ENCODE measurements around the gene SEC24B. TPM values are rescaled to one million over a fixed set of nuclear protein-coding genes. Genes with fewer than 3 reads are reported as not detected.

SEC24B gene
- total and polyA plus RNA-seq, 2 experiments from 2014 or later: 9.4 to 32.8 TPM

GRCh38 chr4:109472343-109472761 lies 38.7 kb downstream of the SEC24B start:
- Histone ChIP-seq H3K27me3 (ENCODE audit: insufficient read depth) (no peaks in the 10 kb centered on the region), H3F3A (replicated peaks; ENCODE audit: low read depth) (no peaks in the 10 kb centered on the region), H3K4me1 (ENCODE audit: insufficient read depth) (peaks cover 3% of the 10 kb centered on the region; the same call in 1 of the 2 replicates), H3K9me2 (ENCODE audit: insufficient read depth) (no peaks in the 10 kb centered on the region), H3K4me3 (no peak overlapping the region), H3K79me2 (replicated peaks; ENCODE audit: insufficient read depth) (peaks cover 90% of the 10 kb centered on the region), H3K36me3 (ENCODE audit: insufficient read depth) (no peaks in the 10 kb centered on the region), H3K4me2 (no peak overlapping the region), H4K20me1 (replicated peaks; ENCODE audit: insufficient read depth) (peaks cover 10% of the 10 kb centered on the region; the same call in 1 of the 2 replicates), H2AFZ (no peak overlapping the region), H3K27ac (ENCODE audit: low read depth) (no peak overlapping the region)
- Mint-ChIP-seq H3K27ac (peak overlapping the region; percentile 10), H3K27me3 (ENCODE audit: insufficient read depth, low read depth, poor library complexity) (no peaks in the 10 kb centered on the region), H3K9me3 (no peaks in the 10 kb centered on the region), H3K4me1 (no peaks in the 10 kb centered on the region), H3K4me3 (no peak overlapping the region), H3K36me3 (ENCODE audit: low read depth) (peaks cover 18% of the 10 kb centered on the region; the same call in 2 of the 3 replicates)
- no peak for TF ChIP-seq ZNF462 (CRISPR knock-in tag; IDR thresholded peaks at IDR 0.05)
- ATAC-seq (no peak), DNase-seq (ENCODE audit: low spot score) (no peak)

- no peak overlapping the region for H2AFZ ChIP-seq
- no peaks in the 10 kb centered on the region; the same call in 1 of the 2 replicates for H3K36me3 ChIP-seq (ENCODE audit: insufficient read depth)
- ATAC-seq: no peak
- Mint-ChIP-seq H3K9me3 (no peaks in the 10 kb centered on the region), H3K36me3 (ENCODE audit: low read depth) (peaks cover 18% of the 10 kb centered on the region; the same call in 2 of the 3 replicates), H3K27me3 (ENCODE audit: insufficient read depth, low read depth, poor library complexity) (no peaks in the 10 kb centered on the region), H3K4me1 (no peaks in the 10 kb centered on the region), H3K27ac (no peak overlapping the region), H3K4me3 (no peak overlapping the region)
- H3K79me2 ChIP-seq (replicated peaks; ENCODE audit: insufficient read depth): peaks cover 90% of the 10 kb centered on the region
- no peak for DNase-seq (ENCODE audit: low spot score)
- H3K4me2 ChIP-seq: no peak overlapping the region
- no peak overlapping the region; the same call in 1 of the 2 replicates for H3K27ac ChIP-seq (ENCODE audit: low read depth)
- peaks cover 16% of the 10 kb centered on the region; the same call in 1 of the 2 replicates for H4K20me1 ChIP-seq (replicated peaks; ENCODE audit: insufficient read depth)
- H3K9me2 ChIP-seq (ENCODE audit: insufficient read depth): no peaks in the 10 kb centered on the region
- H3K4me3 ChIP-seq: no peak overlapping the region
- H3F3A ChIP-seq (replicated peaks; ENCODE audit: low read depth): no peaks in the 10 kb centered on the region
- H3K4me1 ChIP-seq (ENCODE audit: insufficient read depth): peaks cover 3% of the 10 kb centered on the region; the same call in 1 of the 2 replicates
- H3K27me3 ChIP-seq (ENCODE audit: insufficient read depth): no peaks in the 10 kb centered on the region
- TF ChIP-seq ZNF331 (CRISPR knock-in tag; IDR thresholded peaks at IDR 0.05; ENCODE audit: low read depth) (no peak), EZH2phosphoT487 (IDR thresholded peaks at IDR 0.05; ENCODE audit: unreplicated experiment) (no peak), NANOG (IDR thresholded peaks at IDR 0.05; ENCODE audit: borderline replicate concordance) (no peak), ZNF114 (CRISPR knock-in tag; IDR thresholded peaks at IDR 0.05) (no peak), ETS1 (IDR thresholded peaks at IDR 0.05) (no peak)
These were observed 40.2 kb downstream of the SEC24B start for GRCh38 chr4:109473824-109474223.

All from GM23338 (cell line).